HEK293T (cell line): Measurements from ENCODE around the gene IKBKE.

Experiments used
- ARNT ChIP-seq: fragments of 450-650 bp; IDR thresholded peaks from 2 replicates; pipeline ENCODE4 v1.6.1; 2017; ENCODE audit warnings: mild to moderate bottlenecking
- BHLHE40 ChIP-seq: fragments of 450-650 bp; IDR thresholded peaks from 2 replicates; pipeline ENCODE4 v1.6.1; 2016; ENCODE audit warnings: mild to moderate bottlenecking, moderate library complexity, borderline replicate concordance
- ELF4 ChIP-seq: fragments of 450-650 bp; IDR thresholded peaks from 2 replicates; pipeline ENCODE4 v1.6.1; 2017; ENCODE audit warnings: antibody characterized with exemption
- FOXK2 ChIP-seq: fragments of 450-650 bp; IDR thresholded peaks from 2 replicates; pipeline ENCODE4 v1.6.1; 2016; ENCODE audit warnings: mild to moderate bottlenecking
- FOXM1 ChIP-seq: fragments of 450-650 bp; IDR thresholded peaks from 2 replicates; pipeline ENCODE4 v1.6.1; 2017; ENCODE audit warnings: mild to moderate bottlenecking, borderline replicate concordance
- HDGF ChIP-seq: fragments of 450-650 bp; IDR thresholded peaks from 2 replicates; pipeline ENCODE4 v1.6.1; 2017; ENCODE audit warnings: antibody characterized with exemption, borderline replicate concordance
- L3MBTL2 ChIP-seq: fragments of 450-650 bp; conservative IDR thresholded peaks from 2 replicates; pipeline ENCODE4 v1.6.1; 2016; ENCODE audit warnings: mild to moderate bottlenecking
- LEF1 ChIP-seq: fragments of 450-650 bp; IDR thresholded peaks from 2 replicates; pipeline ENCODE4 v1.6.1; 2017; ENCODE audit warnings: mild to moderate bottlenecking, borderline replicate concordance
- NFRKB ChIP-seq: fragments of 450-650 bp; IDR thresholded peaks from 2 replicates; pipeline ENCODE4 v1.6.1; 2016; ENCODE audit warnings: mild to moderate bottlenecking, moderate library complexity
- PKNOX1 ChIP-seq: fragments of 450-650 bp; IDR thresholded peaks from 2 replicates; pipeline ENCODE4 v1.6.1; 2016
- SP1 ChIP-seq: fragments of 450-650 bp; IDR thresholded peaks from 2 replicates; pipeline ENCODE4 v1.6.1; 2017
- SUZ12 ChIP-seq: fragments of 450-650 bp; IDR thresholded peaks from 2 replicates; pipeline ENCODE4 v1.6.1; 2016; ENCODE audit warnings: mild to moderate bottlenecking
- TARDBP ChIP-seq: fragments of 450-650 bp; IDR thresholded peaks from 2 replicates; pipeline ENCODE4 v1.6.1; 2016
- ZNF384 ChIP-seq: fragments of 450-650 bp; IDR thresholded peaks from 2 replicates; pipeline ENCODE4 v1.6.1; 2016

- TF ChIP-seq TARDBP, result no peak
- TF ChIP-seq FOXK2, result no peak
- no peak for TF ChIP-seq HDGF
- TF ChIP-seq L3MBTL2, result no peak
- TF ChIP-seq FOXM1, result no peak
- TF ChIP-seq PKNOX1, result no peak
- TF ChIP-seq BHLHE40, result no peak
- no peak for TF ChIP-seq LEF1
- no peak for TF ChIP-seq SUZ12
- TF ChIP-seq ELF4, result no peak
- no peak for TF ChIP-seq ZNF384
- no peak for TF ChIP-seq SP1
- TF ChIP-seq ARNT, result no peak
- no peak for TF ChIP-seq NFRKB
Observed at GRCh38 chr1:206471415-206471801, 1.1 kb downstream of the IKBKE start.
